HG03045 (cell line): ENCODE data around the gene FAM193B.
"Not testable (repeated sequence)": the region's sequence is repeated elsewhere in the genome, so short reads cannot be mapped to it uniquely, and the experiment has no call there.

ENCODE experiments used
- ATAC-seq: cut with Tn5 transposase; IDR thresholded peaks from one replicate; pipeline ENCODE4 v1.9.1; 2021; ENCODE audit warnings: mild to moderate bottlenecking, moderate library complexity; ENCODE audit not compliant: unreplicated experiment

Gene FAM193B

DNA sequence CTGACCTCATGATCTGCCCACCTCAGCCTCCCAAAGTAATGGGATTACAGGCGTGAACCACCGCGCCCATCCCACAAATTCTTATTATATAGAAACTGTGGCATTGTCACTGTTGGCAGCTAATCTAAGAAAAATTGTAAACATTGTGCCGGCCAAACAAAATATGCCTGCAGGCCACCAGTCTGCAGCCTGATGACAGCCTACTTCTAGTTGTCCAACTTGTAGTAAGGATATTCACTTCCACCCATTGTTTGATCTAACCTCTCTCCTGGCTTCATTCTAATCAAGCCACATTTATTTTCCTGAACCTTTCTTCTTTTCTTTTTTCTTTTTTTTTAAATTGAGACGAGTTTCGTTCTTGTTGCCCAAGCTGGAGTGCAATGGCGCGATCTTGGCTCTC, 24.0 kb upstream of the FAM193B start:
- no peak for ATAC-seq

DNA sequence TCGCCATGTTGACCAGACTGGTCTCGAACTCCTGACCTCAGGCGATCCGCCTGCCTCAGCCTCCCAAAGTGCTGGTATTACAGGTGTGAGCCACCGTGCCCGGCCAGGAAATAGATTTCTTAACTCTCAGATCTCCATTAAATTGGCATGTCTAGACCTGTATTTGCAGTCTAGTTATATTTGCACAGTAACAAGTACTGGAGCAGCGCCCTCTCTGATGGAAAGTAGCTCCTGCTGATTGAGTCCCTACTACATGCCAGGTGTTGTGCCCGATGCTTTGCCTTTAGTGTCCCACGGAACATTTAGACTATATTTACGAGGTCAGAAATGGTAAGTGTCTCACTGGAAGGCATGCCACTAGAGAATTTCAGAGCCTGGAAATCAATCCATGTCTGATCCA, 21.8 kb upstream of the FAM193B start:
- ATAC-seq = no peak

DNA sequence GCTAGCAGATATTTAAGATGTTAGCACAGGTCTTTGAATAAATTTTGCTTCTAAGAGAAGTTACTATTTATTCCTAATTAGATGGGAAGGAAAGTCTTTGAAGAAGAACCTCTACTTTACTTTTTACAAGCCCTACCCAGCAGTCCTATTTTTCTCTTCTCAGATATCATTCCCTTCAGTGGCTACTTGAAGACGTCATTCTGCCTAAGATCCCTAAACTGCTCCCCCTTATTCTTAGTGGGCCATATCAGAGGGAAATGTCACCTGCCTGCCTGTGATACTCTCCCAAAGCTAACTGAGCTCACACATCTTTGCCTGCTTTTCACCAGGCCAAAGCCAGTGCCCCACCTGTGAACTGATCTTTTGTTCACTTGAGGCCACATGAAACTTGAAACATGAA, 21.1 kb upstream of the FAM193B start:
- no peak for ATAC-seq

DNA sequence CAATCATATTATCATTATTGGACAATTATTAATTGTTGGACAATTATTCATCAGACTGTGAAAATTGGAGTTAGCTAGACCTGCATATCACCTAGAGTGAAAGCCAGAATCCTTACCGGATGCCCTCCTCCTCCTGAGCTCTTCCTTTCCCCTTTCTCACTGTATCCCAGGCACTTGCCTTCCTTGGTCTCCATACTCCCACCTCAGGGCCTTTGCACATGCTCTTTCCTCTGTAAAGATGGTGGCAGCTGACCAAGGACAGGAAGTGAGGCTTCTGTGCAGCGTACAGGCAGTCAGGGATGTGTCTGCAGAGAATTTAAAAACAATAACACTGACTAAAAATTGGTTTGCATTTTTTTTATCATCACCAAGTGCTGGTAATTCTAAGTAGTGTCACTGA, 15.5 kb upstream of the FAM193B start:
- no peak for ATAC-seq

DNA sequence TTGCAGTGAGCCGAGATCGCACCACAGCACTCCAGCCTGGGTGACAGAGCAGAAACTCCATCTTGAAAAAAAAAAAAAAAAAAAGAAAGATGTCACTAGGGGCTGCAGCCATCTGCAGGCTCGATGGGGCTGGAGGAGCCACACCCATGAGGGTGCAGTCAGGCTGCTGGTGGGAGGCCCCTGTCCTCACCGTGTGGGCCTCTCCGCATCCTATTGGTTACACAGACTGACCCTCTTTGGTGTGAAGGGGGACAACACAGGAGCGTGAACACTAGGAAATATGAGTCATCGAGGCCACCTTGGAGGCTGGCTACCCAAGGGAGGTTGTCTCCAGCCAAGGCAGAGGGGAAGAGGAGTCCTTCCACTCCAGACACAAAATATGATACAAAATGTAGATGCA, 14.0 kb upstream of the FAM193B start:
- ATAC-seq = no peak

DNA sequence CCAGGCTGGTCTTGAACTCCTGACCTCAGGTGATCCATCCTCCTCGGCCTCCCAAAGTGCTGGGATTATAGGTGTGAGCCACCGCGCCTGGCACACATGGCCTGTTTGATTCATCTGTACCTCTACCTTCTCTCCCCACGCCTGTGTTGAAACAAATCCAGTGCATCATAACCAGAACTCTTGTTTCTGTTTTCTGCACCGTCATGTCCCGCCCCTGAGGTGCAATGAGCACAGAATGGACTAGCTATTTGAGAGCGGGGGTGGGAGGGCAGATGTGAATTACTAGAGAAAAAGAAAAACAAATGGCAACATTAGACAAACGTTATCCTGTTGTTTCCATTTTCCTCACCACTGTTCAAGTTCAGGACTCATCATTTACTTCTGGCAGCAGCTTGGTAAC, 10.7 kb upstream of the FAM193B start:
- no peak for ATAC-seq

DNA sequence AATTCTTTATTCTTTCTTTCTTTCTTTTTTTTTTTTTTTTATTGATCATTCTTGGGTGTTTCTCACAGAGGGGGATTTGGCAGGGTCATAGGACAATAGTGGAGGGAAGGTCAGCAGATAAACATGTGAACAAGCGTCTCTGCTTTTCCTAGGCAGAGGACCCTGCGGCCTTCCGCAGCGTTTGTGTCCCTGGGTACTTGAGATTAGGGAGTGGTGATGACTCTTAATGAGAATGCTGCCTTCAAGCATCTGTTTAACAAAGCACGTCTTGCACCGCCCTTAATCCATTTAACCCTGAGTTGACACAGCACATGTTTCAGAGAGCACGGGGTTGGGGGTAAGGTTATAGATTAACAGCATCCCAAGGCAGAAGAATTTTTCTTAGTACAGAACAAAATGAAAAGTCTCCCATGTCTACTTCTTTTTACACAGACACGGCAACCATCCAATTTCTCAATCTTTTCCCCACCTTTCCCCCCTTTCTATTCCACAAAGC, 5.1 kb upstream of the FAM193B start:
- ATAC-seq = not testable (repeated sequence)

DNA sequence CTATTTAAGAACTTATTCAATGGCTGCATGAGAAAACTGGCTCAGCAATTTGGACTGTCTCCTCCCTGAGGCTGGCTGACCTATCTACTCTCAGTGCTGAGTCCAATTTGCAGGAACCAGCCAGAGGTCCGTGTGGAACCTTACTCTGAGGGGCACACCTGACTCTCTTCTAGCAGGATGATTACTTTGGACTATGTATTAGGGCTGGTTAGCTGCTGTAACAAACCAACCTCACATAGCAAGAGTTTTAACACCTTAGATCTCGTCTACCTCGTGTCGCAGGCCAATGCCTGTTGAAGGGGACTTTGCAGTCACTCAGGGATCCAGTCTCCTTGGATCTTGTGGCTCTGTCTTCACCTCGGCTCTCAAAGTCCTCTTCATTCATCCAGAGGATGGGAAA, 3.4 kb upstream of the FAM193B start:
- ATAC-seq = no peak

DNA sequence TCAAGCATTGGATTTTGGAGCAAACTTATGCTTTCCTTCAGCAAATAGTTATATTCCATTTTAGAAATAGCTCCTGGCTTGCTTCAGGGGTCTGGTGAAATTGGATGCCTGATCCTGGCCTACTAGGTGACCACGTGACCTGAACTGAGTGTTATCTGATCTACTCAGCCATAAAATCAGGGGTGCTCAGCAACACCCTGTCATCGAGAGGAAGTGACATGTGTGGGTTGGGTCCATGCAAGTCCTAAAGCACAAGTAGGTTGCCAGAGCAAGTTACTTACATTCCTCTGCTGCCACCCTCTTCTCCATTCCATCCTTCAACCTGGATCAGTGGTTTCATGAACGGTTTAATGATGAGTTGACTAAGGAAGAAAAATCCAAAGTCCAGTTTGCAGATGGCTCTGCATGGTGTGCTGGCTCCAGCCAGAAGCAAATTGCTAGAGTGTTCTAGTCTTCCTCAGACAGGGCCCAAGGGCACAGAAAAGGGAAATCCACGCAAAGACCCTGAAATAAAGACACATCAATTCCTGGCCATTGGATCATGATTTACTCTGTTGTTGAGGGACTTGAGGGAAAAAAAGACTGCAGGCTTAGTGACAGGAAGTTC, 2.8 kb upstream of the FAM193B start:
- ATAC-seq = no peak

DNA sequence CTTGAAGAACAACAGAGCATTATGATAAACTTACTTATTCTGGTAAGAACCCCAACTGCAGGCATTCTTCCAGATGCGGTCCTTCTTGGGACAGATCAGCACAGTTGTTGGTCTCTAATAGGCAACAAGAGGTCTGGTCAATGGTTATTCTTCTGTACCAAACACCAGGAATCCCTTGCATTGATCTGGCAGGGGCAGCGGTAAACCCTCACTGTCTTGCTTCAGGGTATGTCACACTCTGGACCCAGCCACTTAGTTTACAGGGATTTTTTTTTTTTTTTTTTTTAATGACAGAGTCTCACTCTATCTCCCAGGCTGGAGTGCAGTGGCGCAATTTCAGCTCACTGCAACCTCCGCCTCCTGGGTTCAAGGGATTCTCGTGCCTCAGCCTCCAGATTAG, 1.3 kb upstream of the FAM193B start:
- no peak for ATAC-seq

DNA sequence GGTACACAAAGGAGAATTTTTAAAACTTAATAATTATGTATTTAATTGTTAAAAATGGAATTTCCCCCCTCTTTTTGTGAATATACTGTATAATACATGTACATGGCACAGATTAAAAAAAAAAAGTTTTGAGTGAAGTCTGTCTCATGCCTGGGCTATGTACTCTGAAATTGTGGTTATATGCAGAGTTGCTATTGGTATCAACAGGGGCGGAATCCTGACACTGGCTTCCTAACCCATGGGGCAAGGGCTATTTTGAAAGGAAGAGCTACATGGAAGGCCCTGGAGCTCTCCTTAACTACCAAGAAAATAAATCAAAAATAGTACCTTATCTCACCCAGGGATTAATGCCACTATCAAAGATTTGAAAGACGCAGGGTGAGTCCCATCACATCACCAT, 865 bp upstream of the FAM193B start:
- ATAC-seq = no peak

DNA sequence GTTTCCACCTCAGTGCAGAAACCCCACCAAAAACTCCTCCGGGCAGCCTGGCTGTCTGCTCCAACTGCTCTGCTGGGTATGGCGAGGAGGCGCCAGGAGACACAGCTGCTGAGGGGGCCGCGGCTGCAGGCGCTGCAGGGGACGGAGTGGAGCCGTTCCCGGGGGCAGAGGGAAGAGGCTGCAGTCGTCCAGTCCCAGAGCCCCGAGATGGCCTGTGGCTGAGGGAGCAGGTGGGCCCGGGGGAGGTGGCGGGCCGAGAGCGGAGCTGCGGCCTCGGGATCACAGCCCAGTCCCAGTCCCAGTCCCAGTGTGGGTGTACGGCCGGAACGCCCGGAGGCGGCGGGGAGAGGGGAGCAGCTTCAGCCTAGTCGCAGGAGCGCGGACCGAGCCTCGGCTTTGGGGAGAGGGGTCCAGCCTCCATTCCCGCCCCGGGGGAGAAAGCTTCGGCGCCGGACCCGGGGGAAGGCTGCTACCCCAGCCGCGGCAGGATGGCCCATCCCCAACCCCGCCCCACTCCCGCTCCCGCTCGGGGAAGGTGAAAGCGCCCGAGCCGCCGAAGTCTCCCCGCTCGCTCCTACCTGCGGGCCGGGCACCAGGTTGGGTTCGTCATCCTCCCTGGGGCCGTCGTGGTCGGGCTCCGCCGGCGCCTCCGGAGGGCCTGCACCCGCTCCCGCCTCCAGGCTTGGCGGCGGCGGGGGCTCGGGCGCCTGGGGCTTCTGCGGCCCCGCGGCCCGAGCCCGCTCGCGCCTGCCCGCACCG, 513 bp downstream of the FAM193B start:
- peak; percentile 43 for ATAC-seq

DNA sequence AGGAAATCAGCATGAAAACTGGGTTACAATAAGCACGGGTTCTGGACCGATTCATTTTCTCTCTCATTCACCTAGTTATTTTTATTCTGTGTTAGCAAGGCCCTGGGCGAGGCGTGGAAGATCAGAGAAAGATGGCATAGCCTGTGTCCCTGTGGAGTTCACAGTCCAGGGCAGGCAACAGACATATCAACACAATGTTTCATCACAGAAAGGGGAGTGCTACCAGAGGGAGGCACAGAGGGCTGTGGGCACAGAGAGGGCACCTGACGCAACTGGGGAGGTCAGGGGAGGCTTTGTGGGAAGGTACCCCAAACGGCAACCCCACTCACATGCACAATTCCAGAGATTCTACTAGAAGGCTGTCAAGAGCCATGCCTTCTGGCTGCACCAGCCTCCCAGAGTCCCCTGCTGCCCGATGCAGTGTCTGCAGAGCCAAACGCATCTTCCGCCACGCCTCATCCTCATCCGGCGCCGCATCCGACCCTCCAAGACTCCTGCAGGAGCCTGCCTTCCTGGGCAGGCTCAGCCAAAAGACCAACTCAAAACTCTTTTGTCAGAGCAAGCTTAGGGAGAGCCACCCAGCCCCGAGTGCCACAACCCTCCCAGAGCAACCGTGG, 1.4 kb downstream of the FAM193B start:
- ATAC-seq = no peak

DNA sequence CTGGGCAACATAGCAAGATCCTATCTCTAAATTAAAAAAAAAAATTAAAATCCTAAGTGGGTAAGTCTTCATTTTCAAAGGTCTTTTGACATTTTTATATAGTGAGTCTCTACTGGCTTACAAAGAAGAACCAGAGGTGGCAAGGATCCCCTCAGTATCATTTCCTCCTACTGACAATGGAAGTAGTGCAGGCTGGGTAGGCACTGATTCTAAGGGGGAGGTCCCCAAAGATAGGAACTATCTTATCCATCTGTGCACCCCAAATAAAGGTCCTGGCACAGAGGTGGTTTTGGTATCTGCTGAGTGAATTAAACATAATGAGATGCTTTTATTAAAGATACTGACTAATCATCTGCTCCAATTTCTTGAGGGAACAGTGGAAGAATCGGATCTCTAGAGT, 4.2 kb downstream of the FAM193B start:
- ATAC-seq = no peak

DNA sequence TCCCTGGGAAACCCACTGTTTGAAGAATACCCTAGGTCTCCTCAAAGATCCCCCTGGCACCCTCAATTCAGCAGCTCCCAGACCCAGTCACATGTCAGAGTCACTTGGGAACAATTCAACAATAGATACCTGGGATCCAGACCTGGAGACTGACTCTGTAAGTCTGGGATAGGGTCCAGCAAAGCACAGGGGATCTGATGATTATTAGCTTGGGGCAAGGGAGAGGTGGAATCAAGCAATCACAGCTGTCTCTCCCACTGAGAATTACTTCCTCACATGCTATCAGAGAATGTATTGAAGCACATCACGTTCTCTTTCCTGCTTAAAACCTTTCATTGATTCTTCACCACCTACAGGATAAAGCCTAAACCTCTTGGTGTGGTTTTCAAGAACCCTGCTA, 5.9 kb downstream of the FAM193B start:
- no peak for ATAC-seq

DNA sequence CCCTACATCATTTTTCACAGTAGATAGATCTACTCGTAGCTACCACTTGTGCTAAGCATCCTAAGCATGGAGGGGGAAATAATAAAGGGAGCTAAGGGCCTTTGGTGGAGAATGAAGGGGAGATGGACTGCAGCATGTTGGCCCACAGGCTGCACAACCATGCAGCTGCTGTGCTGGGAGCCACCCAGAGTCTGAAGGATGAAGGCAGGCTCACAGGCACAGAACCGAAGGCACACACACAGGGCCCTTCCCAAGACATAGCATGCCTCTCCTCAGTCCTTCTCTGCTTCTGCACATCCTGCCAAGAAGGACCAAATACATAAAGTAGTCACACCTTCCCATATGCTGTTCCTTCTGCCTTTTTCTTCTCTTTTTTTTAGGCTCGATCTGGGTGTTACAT, 6.6 kb downstream of the FAM193B start:
- ATAC-seq = no peak

DNA sequence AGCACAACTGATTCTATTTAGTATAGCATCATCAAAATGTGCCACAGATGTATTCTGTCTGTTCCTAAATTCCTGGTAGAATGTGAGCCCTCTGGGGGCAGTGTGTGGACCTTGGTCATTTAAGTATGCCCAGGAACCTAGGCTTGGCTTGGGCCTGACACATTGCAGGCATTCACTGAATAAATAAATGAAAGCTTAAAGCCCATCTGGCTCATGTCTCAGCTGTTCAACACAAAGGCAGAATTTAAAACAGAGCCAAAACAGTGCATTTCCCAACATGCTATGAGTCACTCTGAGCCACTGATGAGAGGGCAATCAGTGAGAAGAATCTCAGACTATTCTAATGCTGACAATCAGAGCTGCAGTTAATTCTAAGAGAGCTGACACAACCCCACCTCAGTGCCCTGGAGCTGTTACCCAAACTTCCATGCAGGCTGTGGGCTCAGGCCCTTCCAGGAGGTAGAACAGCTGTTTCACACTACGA, 8.1 kb downstream of the FAM193B start:
- ATAC-seq = no peak

DNA sequence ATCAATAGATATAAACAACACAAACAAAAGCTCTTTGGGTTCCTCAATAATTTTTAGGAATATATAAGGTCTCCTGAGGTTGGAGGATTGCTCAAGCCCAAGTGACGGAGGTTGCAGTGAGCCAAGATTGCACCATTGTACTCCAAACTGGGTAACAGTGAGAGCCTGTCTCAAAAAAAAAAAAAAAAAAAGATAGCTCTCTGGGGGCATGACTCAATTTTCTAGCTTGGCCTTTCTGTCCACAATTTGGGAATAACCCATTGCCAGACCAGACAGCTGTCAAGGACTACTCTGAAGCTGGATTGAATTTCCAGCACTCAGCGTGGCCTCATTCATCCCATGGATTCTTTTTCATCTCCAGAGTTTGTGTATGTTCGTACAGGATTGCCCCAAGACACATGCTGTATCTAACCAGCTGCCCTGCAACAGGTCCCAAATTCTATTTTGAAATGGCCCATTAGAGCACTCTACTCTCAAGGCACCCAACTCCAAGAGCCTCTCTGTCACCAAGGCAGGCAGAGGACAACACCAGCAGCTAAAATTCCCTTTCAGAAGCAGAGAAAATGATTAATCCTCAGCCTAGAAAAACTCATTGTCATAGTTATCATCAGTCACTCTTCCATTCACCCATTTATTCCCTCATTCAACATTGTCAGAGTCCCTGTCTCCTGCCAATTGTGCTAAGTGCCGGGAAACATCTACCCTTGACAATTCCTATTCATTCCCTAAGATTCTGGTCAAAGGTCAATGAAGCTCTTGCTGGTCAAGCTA, 8.7 kb downstream of the FAM193B start:
- no peak for ATAC-seq

DNA sequence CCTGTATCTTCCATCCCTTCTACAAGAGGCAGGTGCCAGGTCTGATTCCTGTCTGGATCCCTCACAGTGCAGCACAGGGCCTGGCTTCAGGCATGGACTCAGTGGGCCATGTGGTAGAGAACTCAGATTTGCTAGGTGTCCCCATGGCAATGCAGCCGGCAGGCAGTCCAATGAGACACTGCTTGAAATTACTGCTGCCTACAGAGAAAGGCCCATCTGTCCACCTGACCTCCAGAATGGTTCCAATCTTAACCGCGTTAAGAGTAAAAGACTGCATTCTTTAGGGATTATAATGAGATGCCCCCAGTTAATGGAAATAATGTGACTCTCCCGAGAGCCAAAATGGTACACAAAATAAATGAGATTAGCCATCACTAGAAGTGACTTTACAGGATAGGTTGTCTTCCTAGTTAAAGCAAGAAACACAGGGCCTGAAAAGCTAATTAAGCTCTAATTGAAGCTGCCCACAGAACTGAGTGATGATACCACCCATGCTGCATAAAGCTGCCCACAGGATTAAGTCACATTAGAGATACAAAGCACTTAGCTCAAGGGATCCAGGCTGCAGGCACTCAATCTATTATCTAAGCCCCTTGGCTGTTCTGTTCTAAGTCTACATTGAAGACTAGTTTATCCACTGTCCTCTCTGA, 11.4 kb downstream of the FAM193B start:
- no peak for ATAC-seq

DNA sequence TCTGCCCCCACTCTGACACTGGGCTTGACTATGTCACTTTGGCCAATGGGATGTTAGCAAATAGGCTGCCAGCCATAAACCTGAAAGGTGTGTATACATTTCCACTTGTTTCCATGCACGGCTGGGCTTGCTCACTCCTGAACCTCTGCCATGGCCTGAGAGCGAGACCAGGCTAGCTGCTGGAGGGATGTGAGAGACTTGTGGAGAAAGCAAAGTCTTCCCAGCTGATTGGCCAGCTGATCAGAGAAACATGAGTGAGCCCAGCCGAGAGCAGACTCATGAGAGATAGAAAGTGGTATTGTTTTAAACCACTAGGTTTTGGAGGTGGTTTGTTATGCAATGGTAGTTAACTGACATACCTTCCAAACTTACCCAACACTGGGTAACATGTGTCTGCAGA, 13.9 kb downstream of the FAM193B start:
- no peak for ATAC-seq

DNA sequence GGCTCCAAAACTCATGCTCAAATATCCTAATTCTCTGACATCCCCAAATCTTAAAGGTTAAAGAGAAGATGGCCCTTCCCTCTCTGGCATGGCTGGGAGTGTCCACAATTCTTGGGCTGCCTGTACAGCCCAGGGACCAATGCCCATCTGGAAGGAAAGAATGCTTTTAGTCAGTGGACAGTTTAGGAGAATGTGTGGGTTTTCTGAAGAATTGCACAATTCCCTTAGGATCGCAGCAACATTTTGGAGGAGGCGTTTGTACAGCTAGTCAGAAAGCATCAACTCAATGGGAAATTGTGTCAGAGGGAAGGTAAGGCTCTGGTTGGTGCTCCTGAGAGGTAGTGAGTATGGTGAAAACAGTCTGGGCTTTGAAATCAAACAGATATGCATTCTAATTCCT, 15.0 kb downstream of the FAM193B start:
- no peak for ATAC-seq
